ENCODE results near the gene SEC23A.

SEC23A gene

DNA sequence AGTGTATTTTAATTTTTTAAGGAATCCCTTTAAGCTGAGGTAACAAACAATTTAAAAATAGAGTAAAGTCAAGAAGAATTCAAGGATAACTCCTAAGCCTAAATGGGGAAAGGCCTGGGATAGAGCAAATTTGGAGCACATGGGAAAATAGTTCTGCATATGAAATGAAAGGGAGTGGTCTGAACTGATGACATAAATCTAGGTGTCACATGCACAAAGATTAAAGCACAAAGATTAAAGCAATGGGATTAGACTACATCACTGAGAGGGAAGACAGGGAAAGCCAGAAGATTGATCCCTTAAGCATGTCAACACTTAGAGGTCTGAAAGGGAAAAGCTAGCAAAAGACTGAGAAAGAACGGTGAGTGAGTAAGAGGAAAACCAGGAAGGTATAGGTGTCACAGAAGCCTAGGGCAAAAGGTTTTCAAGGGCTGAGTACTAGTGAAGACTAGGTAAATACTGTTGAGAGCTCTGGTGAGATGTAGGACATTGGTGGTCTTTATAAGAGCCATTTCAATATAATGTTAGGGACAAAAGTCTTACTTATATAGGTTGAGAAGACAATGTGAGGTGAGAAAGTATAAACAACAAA, 59.6 kb downstream of the SEC23A start:
- DNase-seq (ENCODE audit: low read depth, low spot score): no peak
- TF ChIP-seq, protein P1, sequence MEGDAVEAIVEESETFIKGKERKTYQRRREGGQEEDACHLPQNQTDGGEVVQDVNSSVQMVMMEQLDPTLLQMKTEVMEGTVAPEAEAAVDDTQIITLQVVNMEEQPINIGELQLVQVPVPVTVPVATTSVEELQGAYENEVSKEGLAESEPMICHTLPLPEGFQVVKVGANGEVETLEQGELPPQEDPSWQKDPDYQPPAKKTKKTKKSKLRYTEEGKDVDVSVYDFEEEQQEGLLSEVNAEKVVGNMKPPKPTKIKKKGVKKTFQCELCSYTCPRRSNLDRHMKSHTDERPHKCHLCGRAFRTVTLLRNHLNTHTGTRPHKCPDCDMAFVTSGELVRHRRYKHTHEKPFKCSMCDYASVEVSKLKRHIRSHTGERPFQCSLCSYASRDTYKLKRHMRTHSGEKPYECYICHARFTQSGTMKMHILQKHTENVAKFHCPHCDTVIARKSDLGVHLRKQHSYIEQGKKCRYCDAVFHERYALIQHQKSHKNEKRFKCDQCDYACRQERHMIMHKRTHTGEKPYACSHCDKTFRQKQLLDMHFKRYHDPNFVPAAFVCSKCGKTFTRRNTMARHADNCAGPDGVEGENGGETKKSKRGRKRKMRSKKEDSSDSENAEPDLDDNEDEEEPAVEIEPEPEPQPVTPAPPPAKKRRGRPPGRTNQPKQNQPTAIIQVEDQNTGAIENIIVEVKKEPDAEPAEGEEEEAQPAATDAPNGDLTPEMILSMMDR (IDR thresholded peaks at IDR 0.05; ENCODE audit: insufficient read depth, low read length, missing control alignments): no peak
- ChIA-PET POLR2A (no interaction called here), CTCF (interaction anchor here (1.4 kb wide), 1 partner anchor 9 kb away, joined by 5 read pairs; no protein-coding TSS in a partner anchor)
- no peak overlapping the region for H3K4me3 ChIP-seq (ENCODE audit: low read depth, low read length)

DNA sequence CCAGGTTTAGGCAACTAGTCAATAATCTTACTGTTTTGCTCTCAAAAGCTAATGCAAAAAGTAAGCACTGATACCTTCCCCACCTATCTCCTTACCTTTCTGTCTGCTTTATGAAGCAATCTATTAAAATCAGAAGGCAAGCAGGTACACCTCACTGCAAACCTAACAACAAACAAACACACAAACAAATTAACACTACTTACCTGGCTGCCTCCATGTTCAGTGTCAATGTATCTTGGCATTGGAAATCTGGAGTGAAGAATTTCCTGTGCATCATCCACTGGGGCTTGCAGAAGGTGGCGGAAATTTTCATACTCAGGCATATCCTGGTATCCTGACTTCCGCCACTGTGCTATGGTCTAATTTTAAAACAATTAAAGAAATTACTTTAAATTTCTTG, 62.5 kb downstream of the SEC23A start:
- DNase-seq (ENCODE audit: low read depth, low spot score): no peak
- POLR2A ChIA-PET: no interaction called here
- CTCF ChIA-PET: no interaction called here
- TF ChIP-seq, protein P1 (IDR thresholded peaks at IDR 0.05; ENCODE audit: insufficient read depth, low read length, missing control alignments): no peak
- no peak overlapping the region for H3K4me3 ChIP-seq (ENCODE audit: low read depth, low read length)

DNA sequence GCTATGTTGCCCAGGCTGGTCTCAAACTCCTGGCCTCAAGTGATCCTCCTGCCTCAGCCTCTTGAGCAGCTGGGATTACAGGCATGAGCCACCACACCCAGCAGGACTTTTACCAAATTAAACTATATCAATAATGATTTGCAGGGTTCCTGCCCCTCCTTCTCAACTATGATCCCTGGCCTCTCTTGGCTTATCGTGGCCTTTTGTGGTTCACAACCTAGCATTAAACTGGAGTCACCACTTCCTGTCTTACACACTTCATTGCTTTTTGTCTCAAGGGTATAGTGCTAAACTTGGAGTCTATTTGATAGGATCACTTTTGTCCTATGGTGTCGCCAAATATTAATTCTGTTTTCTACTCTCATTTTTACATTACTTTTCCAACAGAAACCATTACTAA, 64.5 kb downstream of the SEC23A start:
- H3K4me3 ChIP-seq (ENCODE audit: low read depth, low read length): no peak overlapping the region
- no peak for DNase-seq (ENCODE audit: low read depth, low spot score)
- TF ChIP-seq, protein P1 (IDR thresholded peaks at IDR 0.05; ENCODE audit: insufficient read depth, low read length, missing control alignments): no peak
- ChIA-PET POLR2A (no interaction called here), CTCF (interaction anchor here (1.2 kb wide), 1 partner anchor 317 kb away, joined by 3 read pairs; no protein-coding TSS in a partner anchor)

DNA sequence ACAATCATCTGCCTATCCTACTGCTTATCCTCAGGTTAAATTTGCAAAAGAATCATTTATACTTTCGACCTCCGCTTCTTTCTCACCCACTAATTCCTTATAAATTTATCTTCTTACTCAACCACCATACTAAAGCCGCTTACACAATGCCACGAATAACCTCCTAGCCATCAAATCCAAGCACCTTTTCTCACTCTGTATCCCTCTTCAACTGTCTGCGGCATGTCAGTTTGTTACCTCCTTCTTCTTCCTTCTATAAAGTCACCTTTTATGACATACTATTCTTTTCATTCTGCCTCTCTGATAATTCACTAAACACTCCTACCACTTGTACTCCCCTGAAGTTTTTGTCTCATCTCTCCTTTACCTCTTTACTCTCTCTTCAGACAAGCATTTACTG, 66.3 kb downstream of the SEC23A start:
- TF ChIP-seq, protein P1 (IDR thresholded peaks at IDR 0.05; ENCODE audit: insufficient read depth, low read length, missing control alignments): no peak
- H3K4me3 ChIP-seq (ENCODE audit: low read depth, low read length): no peak overlapping the region
- DNase-seq (ENCODE audit: low read depth, low spot score): no peak
- ChIA-PET CTCF (no interaction called here), POLR2A (no interaction called here)

DNA sequence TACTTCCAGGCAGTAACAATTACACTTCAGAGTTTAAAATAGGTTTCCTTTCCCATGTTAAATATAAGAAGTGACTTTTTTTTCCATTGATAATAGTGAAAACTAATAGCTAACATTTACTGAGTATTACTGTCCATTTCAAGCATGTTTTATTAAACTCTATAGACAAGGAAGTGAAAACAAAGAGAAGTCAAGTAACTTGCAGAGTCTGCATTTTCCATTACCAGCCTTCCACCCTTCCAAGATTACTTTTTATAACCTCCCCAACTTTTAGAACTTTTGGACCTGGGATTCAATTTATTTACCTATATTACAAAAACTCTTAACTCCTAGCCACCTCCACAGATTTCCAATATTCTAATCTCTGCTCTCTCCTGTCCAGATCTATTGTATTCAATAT, 67.7 kb downstream of the SEC23A start:
- ChIA-PET CTCF (interaction anchor here (1.2 to 2.1 kb wide), 7 partner anchors 8 to 313 kb away, joined by 3 to 12 read pairs (median 7); no protein-coding TSS in a partner anchor), POLR2A (no interaction called here)
- H3K4me3 ChIP-seq (ENCODE audit: low read depth, low read length): no peak overlapping the region
- no peak for DNase-seq (ENCODE audit: low read depth, low spot score)
- TF ChIP-seq, protein P1 (IDR thresholded peaks at IDR 0.05; ENCODE audit: insufficient read depth, low read length, missing control alignments): no peak

DNA sequence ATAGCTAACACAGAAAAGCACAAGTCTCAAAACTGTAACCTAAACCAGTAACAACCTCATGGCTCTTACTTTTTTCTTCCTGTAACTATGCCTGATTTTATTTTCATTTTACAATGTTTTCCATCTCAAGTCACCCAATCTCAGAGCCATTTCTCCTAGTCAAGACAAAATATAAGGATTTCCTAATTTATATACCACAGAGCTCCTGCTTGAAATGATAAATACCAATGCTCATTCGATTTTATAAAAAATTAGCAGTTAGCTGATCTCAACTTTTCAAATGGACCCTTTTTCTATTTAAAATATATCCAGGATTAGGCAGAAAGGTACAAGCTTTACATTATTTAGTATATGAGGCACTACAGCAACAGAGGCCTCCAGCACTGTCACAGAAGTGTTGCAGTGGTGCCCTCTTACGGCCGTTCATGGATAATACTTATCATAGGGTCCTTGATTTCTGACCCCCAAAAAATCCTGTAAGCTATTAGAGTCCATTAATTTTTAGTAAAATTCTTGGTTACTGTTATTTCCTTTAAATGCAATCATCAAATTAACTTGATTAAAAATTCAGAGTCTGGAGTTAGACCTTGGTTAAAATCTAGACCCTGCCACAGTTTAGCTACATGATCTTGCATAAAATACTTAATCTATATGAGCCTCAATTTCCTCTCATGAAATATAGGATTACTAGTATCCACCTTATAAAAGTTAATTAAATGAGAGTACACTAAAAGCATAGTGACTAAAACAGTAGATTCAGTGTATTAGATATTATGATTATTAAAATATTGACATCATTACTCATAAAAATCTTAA, 68.3 kb downstream of the SEC23A start:
- TF ChIP-seq, protein P1 (IDR thresholded peaks at IDR 0.05; ENCODE audit: insufficient read depth, low read length, missing control alignments): peak; percentile 18
- CTCF ChIA-PET: interaction anchor here (0.6 to 2.1 kb wide), 16 partner anchors 9 to 837 kb away, joined by 3 to 12 read pairs (median 4); no protein-coding TSS in a partner anchor
- no peak for DNase-seq (ENCODE audit: low read depth, low spot score)
- no peak overlapping the region for H3K4me3 ChIP-seq (ENCODE audit: low read depth, low read length)
- POLR2A ChIA-PET: no interaction called here

Data from AG04449 (cell line).